HG03354 (cell line): ENCODE results near the gene PRKCZ.
"Not testable (repeated sequence)": the region's sequence is repeated elsewhere in the genome, so short reads cannot be mapped to it uniquely, and the experiment has no call there.

Experiments
- ATAC-seq: cut with Tn5 transposase; IDR thresholded peaks from one replicate; pipeline ENCODE4 v1.9.1; 2021; ENCODE audit warnings: mild to moderate bottlenecking; ENCODE audit not compliant: unreplicated experiment, poor library complexity, severe bottlenecking

Gene PRKCZ

DNA sequence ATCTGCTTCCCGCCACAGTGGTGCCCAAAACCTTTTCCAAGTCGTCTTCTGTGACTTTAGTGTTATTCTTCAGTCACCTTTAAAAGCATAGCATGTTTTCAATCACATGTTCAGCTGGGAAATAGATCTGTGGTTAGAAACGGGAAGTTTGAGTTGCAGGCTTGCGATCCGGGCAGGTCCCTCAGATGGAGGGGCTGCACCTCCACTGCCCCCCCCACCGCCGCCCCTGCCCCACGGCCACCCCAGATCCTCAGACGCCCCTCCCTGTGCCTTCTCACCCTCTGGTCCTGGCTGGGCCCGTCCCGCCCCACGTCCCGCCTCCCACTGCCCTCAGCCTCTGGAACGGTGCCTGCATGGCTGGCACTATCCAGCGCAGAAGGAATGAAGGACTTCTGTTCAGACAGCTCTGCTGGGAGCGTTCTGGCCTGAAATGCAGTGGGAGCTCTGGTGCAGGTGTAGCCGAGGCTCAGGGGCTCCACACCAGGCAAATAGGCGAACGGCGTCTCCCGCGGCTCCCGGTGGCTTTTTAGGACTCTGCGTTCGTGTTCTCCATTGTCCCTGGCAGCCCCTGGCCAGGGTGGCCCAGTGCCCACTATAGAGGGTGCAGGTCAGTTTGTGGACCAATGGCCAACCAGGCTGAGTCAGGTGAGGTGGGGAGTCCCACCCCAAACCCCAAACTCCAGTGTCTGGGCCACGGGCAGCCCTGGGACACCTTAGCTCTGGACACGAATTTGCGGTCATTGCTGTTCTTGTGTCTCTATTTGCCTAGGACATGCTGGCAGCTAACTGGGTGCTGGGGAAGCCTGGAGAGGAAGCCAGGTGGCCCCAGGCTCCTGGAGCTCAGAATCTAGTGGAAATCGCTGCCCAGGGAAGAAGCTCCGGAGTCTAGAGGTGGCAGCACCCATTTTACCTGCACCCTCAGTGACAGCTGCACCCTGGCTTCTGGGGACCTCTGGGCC is 77.3 kb downstream of the PRKCZ start:
- ATAC-seq = no peak

DNA sequence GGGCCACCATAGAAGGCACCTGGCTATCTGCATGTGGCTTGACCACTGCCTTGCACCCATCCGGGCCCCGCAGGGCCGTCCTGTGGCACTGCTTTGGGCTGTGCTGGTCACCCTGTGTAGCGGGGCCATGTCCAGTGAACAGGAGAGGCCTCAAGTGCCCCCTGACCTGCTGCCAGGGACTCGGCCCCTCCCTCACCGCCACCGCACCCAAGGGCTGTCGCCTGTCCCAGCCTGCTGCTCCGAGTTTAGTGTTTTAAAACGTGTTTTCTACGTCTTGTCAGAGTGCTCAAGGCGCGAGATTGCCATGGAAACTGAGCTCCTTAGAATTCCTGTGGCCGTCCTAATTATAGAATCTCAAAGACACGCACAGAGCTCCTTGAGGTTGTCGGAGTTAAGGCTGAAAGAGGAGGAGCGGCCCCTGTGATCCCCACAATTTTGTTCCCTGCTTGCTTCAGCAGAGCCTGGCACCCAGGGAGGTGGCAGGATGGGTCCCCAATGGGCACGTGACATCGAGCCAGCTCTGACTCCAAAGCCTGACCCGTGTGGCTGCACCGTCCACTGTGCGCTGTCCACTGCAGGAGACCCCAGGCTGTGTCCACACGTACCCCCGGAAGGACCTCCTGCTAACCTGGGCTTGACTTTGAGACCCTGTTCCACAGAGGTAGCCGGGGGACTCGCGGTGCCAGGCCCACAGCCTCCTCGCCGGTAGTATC is 78.1 kb downstream of the PRKCZ start:
- no peak for ATAC-seq

DNA sequence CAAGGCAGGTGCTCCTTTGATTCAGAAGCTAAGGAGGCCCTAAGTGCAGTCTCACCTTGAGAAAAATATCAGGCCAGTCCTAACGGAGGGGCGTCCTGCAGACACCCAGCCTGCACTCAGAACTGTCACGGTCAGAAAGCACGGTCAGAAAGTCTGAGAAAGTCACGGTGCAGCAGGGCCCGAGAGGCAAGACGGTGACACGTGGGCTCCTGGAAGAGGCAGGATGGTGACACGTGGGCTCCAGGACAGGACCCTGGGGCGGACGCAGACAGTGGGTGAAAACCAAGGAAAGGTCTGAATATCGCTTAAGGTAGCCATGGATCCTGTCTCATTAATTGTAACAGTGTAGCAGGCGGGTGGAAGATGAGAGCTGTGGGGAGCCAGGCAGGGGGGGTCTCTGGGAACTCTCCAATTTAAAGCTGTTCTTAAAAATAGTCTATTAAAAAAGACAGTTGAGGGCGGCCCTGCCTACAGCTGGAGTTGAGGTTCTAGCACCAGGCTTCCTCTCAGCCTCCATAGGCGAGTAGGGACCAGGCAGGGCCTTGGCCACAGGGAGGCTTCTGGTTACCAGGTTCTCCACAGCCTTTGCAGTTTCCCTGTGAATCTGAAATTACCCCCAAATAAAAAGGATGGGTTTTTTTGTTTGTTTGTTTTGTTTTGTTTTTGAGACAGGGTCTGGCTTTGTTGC is 79.2 kb downstream of the PRKCZ start:
- no peak for ATAC-seq

DNA sequence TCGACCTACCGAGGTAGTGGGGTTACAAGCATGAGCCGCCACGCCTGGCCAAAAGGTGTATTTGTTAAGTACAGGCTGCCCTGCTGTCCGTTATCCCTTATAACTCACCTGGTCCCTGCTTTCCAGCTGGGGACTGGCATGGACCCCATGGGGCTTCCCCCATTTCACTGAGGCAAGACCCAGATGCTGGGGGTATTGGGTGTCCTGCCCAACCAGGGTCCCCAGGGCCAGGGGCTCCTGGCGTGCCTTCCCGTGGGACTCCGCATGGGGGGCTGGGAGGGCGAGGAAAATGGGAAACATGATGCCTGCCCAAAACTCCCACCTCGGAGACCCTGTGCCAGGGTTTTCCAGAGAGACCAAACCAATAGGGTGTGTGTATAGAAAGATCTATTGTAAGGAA is 79.9 kb downstream of the PRKCZ start:
- no peak for ATAC-seq

DNA sequence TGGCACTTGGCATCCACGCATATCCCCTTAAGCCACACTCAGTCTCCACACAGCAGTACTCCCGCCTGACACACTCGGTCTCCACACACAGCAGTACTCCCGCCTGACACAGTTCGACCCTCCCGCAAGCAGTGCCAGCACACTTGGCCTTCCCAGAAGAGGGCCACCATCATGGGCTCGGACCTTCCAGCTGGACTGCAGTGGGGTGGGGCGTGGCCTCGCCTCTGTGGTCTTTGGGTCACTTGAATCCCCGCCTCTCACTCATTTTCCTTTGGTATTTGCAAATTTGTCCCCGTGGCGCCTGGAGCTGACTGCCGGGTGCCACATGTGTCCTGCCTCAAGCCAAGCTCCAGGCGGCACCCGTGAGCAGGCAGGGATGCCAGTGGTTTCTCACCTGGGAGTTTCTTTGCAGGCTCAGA is 80.7 kb downstream of the PRKCZ start:
- ATAC-seq = no peak

DNA sequence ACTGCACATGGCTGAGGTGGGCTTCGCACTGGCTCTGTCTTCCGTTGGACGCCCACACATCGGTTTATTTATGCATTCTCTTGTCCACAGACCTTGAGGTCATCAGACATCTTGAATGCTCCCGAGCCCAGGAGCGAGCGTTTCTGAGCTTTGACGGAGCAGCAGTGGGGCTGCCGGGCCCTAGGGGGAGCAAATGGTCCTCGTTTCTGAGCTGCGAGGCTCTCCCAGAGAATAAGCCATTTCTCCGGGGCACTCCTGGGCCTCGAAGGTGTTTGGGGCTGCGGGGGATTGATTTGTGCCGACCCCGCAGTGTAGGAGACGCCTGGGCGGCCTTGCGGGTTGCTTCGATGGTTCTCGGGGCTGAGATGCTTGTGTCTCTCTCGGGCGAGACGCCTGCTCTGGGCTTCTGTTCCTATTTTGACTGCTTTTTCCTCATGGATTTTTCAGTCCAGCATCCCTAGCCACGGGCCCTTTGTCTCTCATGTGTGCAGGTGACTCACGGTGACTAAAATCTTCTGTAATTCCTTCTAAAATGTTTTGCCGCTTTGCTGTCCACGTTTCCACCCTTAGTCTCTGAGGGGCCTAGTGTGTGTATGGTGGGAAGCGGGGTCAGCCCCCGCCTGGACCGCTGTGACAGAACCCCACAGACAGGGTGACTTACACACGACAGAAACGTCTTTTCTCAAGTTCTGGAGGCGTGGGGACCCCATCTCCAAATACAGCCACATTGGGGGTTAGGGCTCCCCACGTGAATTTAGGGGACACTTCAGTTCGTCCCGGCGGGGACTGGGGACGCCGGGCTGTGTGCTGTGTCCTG is 82.2 kb downstream of the PRKCZ start:
- ATAC-seq = no peak

DNA sequence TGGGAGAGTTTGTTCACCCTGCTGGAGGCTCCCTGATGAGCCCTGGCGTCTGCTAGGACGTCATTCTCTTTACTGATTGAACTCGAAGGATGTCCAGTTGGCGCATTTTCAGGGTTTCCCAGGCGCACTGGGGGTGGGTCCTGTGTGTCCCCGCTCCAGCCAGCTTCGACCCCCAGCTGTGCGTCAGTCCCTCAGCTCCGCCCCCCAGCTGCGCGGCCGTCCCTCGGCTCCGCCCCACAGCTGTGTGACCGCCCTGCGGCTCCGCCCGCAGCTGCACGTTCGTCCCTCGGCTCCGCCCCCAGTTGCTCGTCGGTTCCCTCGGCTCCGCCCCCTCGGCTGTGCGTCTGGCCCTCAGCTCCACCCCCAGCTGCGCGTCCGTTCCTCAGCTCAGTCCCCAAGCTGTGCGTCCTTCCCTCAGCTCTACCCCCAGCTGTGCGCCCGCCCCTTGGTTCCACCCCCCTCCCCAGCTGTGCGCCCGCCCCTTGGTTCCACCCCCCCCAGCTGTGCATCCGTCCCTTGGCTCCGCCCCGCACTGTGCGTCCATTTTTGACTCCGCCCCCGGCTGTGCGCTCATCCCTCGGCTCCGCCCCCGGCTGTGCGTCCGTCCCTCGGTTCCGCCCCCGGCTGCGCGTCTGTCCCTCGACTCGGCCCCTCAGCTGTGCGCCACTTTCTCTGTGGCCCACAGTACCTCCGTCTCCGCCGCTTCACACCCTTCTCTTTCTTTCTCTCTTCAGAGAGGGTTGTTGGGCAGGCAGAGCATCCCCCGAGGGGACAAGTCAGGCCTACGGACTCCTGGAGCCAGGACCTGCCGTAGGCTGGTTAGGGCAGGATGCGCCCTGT is 83.0 kb downstream of the PRKCZ start:
- ATAC-seq = peak; percentile 89

DNA sequence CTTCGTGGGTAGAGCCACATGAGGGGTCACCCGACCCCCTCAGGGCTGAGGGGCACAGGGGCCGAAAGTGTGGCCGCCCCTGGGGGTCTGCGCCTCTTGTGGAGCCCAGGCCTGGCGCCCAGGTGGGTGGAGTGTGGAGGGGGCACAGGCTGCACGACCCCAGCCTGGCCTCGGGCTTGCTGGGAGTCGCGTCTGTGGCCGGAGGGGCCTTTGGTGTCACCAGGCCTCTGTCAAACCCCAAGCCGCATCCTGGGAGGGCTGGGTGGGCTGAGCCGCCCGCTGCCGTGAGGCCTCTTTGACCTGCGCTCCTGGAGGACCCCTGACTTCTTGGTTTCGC is 83.6 kb downstream of the PRKCZ start:
- no peak for ATAC-seq

DNA sequence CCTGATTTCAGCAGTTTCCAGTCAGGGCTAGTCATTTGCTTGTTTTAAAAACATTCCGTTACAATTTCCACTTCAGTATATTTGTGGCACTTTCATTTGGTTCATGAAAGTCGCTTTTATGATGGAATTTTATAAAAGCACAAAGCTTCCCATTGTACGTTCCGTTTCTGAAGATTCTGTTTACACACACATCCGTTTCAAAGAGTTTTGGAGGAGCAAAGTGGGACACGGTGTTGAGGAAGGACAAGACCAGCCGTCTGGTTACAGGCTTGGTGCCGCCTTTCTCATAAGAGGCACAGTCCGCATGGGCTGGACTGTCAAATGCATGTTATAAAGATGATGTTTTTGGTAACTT is 84.0 kb downstream of the PRKCZ start:
- ATAC-seq = no peak

DNA sequence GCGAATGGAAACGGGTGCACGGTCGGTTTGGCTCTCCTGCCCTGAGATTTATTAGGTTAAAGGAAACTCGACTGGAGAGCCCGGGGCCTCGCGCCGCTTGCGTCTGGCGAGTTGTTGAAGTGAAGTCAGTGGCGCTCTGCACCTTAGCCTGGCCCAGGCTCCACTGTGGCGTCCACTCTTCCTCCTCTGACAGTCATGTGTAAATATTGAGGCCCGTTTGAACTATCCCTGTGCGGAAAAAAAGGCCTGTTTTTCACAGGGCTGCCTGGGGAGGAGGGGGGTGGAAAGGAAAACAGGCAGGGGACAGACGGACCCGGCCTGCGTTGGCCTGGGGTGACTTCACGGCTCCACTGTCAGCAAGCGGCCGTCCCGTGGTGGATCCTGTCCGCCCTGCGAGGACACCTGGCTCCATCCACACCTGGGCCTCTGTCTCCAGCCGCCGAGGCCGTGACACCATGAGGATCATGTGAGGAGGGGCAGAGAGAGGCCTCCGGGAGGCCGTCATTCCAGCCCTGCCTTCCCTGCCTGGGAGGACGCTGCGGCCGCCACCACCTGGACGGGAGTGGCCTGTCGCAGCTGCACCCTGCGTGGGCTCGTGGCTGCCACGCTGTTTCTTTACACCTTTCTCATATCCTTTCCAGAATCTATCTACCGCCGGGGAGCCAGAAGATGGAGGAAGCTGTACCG is 84.6 kb downstream of the PRKCZ start:
- no peak for ATAC-seq

DNA sequence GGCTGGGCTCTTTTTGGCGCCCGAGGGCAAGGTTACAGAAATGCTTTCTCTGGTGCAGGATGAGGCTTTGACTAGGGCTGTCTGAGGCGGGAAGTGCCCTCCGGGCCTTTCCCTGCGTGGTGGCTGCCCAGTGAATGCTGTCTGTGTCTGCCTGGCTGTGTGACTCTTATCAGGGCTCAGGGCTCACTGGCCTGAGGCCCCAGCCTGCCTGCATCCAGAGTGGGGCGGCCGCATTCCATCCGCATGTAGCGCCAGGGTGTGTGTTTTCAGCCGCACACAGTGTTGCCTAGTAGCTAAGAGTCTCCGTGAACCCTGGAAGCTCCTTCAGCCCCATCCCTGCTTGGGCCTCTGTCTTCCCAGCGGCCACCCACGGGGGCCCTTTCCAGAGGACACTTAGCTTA is 85.2 kb downstream of the PRKCZ start:
- ATAC-seq = no peak

DNA sequence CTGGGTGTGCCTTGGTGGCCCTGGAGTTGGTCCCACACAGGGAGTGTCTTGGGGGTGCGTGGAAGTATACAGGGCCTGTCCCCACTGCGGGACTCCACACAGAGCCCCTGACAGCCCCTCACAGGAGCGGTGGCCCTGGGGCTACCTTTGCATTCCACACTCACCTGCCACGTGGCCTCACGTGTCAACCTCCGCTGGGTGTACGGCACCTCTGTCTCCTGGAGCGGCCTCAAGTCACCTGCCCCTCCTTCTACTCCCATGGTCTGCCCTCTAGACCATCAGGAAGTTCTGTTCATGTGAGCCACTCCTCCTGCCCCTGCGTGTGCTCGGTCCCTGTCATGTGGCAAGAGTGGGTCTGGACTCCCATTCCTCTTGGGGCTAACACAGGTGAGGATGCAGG is 85.7 kb downstream of the PRKCZ start:
- ATAC-seq = no peak

DNA sequence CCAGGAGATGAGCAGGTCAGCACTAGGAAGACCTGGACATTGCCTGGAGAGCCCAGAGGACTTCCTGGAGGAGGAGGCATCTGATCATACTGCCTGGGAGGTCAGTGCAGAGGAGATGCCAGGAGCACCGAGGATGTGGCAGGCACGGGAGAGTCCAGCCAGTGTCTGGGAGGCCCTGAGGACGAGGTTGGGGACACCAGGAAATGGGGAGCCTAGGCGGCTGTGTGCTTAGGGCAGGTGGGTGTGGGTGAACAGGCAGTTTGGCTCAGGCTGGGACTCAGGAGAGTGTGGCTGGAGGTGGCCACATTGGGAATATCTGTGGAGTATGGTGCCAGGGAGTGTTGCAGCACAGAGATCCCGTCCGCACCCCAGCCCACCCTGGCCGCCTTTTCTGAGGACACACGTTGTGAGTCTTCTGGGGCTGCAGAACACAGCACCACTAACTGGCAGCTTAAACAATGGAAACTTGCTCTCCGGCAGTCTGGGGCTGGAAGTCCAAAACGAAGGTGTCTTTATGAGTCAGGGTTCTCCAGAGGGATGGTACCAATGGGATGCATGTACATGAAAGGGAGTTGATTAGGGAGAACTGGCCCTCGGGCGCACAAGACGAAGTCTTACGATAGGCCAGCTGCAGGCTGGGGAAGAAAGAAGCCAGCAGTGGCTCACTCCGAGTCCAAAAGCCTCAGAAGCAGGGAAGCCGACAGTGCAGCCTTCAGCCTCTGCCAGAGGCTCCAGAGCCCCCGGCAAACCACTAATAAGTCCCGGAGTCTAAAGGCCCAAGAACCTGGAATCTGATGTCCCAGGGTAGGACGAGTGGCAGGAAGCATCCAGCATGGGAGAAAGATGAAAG is 86.4 kb downstream of the PRKCZ start:
- no peak for ATAC-seq

DNA sequence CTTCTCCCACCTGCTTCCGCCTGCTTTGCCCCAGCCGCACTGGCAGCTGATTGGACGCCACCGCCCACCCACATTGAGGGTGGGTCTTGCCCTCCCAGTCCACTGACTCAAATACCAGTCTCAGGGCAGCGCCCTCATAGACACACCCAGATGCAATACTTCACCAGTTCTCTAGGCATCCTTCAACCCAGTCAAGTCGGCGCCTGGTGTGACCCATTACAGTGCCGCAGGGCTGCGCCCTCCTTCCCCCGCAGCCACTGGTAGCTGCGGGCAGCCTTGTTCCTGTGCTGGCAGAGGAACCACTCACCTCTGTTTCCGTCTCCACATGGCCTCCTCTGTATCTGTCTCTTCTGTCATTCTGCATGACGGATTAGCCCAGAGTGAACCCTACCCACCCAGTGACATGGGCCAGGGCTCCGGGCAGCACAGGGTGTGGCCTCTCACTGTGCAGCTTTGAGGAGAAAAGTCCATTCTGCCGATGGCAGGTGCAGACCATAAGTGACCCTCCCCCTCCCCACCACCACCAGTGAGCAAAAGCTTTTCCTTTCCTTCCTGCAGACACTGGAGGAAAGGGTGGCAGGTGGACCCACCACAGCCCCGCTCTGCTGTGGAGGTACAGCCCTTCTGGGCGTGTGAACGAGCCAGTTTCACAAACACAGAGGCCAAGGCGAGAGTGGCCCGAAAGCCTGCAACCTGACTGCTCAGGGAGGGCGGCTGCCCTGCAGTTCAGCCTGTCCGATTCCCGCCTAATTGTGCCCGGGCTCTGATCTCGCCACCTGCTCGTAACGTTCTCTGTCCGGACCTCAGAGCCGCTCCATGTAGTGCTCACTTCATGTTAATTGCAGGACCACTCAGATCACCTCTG is 87.3 kb downstream of the PRKCZ start:
- no peak for ATAC-seq

DNA sequence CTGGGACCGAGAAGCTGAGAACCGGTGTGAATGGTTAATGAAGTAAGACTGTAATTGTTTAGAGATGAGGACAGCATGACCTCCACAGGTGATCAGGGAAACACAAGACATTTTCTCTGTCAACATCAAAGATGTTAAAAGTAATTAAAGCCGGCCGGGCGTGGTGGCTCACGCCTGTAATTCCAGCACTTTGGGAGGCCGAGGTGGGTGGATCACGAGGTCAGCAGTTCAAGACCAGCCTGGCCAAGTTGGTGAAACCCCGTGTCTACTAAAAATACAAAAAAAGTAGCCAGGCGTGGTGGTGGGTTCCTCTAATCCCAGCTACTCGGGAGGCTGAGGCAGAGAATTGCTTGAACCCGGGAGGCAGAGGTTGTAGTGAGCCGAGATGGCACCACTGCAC is 88.9 kb downstream of the PRKCZ start:
- not testable (repeated sequence) for ATAC-seq

DNA sequence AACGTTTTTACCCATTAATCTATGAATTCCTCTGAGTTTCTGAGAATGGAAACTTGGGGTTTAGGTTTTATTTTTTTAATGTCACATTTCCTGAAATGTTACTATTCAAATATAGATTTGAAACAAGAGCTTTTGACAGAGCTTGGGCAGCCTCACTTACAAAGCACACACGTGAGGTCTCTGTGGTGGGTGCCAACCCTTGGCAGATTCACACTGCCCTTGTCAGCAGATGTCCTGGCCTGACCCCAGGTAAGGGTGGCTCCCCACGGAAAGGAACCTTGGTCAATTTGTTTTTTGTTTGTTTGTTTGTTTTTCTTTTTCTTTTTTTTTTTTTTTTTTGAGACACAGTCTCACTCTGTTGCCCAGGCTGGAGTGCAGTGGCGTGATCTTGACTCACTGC is 90.8 kb downstream of the PRKCZ start:
- no peak for ATAC-seq
